Upper lobe of right lung (tissue), 1 donor: Measurements from ENCODE around the gene KCNAB2. TPM values are rescaled to one million over a fixed set of nuclear protein-coding genes. Genes with fewer than 3 reads are reported as not detected.

Source experiments
- ATAC-seq: fragments of 200-7000 bp; cut with Tn5 transposase; one replicate; pipeline ENCODE4 v1.9.1; 2020; ENCODE audit warnings: mild to moderate bottlenecking, moderate library complexity
- DNase-seq: peaks from one replicate; pipeline ENCODE4 v3.0.0-alpha.2; 2020
- H3K27ac ChIP-seq: fragments of 200-600 bp; one replicate; pipeline ENCODE4 v1.8.0; 2022
- H3K27me3 ChIP-seq: fragments of 200-600 bp; one replicate; pipeline ENCODE4 v1.8.0; 2022; ENCODE audit warnings: mild to moderate bottlenecking
- H3K36me3 ChIP-seq: fragments of 200-600 bp; one replicate; pipeline ENCODE4 v1.8.0; 2022
- H3K4me1 ChIP-seq: fragments of 200-600 bp; one replicate; pipeline ENCODE4 v1.8.0; 2022
- H3K4me3 ChIP-seq: fragments of 200-600 bp; one replicate; pipeline ENCODE4 v1.8.0; 2022; ENCODE audit warnings: mild to moderate bottlenecking
- H3K9me3 ChIP-seq: fragments of 200-600 bp; one replicate; pipeline ENCODE4 v1.8.0; 2022
- CTCF ChIP-seq: fragments of 200-600 bp; IDR thresholded peaks from one replicate; pipeline ENCODE4 v1.8.0; 2022; ENCODE audit warnings: antibody characterized with exemption
- intact Hi-C: fragments of 100-400 bp; cut with DNase I; formaldehyde crosslinking; loops from one replicate; pipeline ENCODE4 v1.11.0; 2022
- total RNA-seq: library from RNA; stranded (reverse); fragmentation: NEBNext Ultra II Directional; extraction: Animal tissue kit (Norgen Biotek cat#: 25700); gene quantifications from one replicate; pipeline ENCODE4 v1.2.1, GENCODE V29; 2021
- donor health status: DM: no; HTN: yes; CAD: no; lungs with severe emphysema.

The KCNAB2 gene
- total RNA-seq, 1 donor from 2014 or later, result 60.4 TPM

GRCh38 chr1:6090996-6091822, 45.5 kb downstream of the KCNAB2 start:
- peaks cover 4% of the 10 kb centered on the region for H3K36me3 ChIP-seq
- no peak overlapping the region for H3K27ac ChIP-seq
- H3K4me3 ChIP-seq, result no peak overlapping the region
- DNase-seq (no peak), ATAC-seq (no peak)
- intact Hi-C loops, result no loop called here
- H3K4me1 ChIP-seq, result no peaks in the 10 kb centered on the region
- H3K9me3 ChIP-seq, result no peaks in the 10 kb centered on the region
- TF ChIP-seq CTCF, result no peak
- H3K27me3 ChIP-seq, result no peaks in the 10 kb centered on the region

- no peak overlapping the region for H3K4me3 ChIP-seq
- no peaks in the 10 kb centered on the region for H3K4me1 ChIP-seq
- no peak for ATAC-seq
- H3K36me3 ChIP-seq, result peaks cover 4% of the 10 kb centered on the region
- intact Hi-C loops, result no loop called here
- no peaks in the 10 kb centered on the region for H3K9me3 ChIP-seq
- H3K27me3 ChIP-seq, result no peaks in the 10 kb centered on the region
- H3K27ac ChIP-seq, result no peak overlapping the region
- no peak for TF ChIP-seq CTCF
- DNase-seq, result no peak
Observed at GRCh38 chr1:6091823-6092109, 46.1 kb downstream of the KCNAB2 start.

- ATAC-seq (no peak), DNase-seq (no peak)
- H3K36me3 ChIP-seq, result peaks cover 4% of the 10 kb centered on the region
- H3K27me3 ChIP-seq, result no peaks in the 10 kb centered on the region
- no peaks in the 10 kb centered on the region for H3K9me3 ChIP-seq
- H3K4me3 ChIP-seq, result no peak overlapping the region
- TF ChIP-seq CTCF, result no peak
- intact Hi-C loops, result no loop called here
- no peaks in the 10 kb centered on the region for H3K4me1 ChIP-seq
- H3K27ac ChIP-seq, result no peak overlapping the region
Observed at GRCh38 chr1:6092211-6092610, 46.5 kb downstream of the KCNAB2 start.

- no peaks in the 10 kb centered on the region for H3K27me3 ChIP-seq
- DNase-seq (no peak), ATAC-seq (no peak)
- H3K36me3 ChIP-seq, result peaks cover 4% of the 10 kb centered on the region
- H3K4me3 ChIP-seq, result no peak overlapping the region
- no peaks in the 10 kb centered on the region for H3K9me3 ChIP-seq
- no peak overlapping the region for H3K27ac ChIP-seq
- intact Hi-C loops, result no loop called here
- H3K4me1 ChIP-seq, result no peaks in the 10 kb centered on the region
- no peak for TF ChIP-seq CTCF
Observed at GRCh38 chr1:6093071-6093470, 47.4 kb downstream of the KCNAB2 start.

GRCh38 chr1:6093611-6094010, 47.9 kb downstream of the KCNAB2 start:
- intact Hi-C loops, result no loop called here
- H3K4me1 ChIP-seq, result no peaks in the 10 kb centered on the region

More at GRCh38 chr1:6093611-6094010, 47.9 kb downstream of the KCNAB2 start:
- H3K27me3 ChIP-seq, result no peaks in the 10 kb centered on the region
- H3K36me3 ChIP-seq, result peaks cover 4% of the 10 kb centered on the region
- ATAC-seq (no peak), DNase-seq (no peak)
- no peaks in the 10 kb centered on the region for H3K9me3 ChIP-seq
- no peak overlapping the region for H3K27ac ChIP-seq
- no peak for TF ChIP-seq CTCF
- H3K4me3 ChIP-seq, result no peak overlapping the region
